Loucy (cell line): Measurements from ENCODE around the gene CEP164.

ENCODE experiments used
- H2AFZ ChIP-seq: fragments of 200-600 bp; sonication (generic); 2 replicates; pipeline ENCODE4 v1.6.0; 2016; ENCODE audit warnings: antibody characterized with exemption, mild to moderate bottlenecking, low read length, moderate library complexity
- H3F3A ChIP-seq: fragments of 200-600 bp; 2 replicates; pipeline ENCODE4 v1.6.0; 2016; ENCODE audit warnings: antibody characterized with exemption, low read depth, mild to moderate bottlenecking
- H3K27me3 ChIP-seq: fragments of 200-600 bp; sonication (generic); 2 replicates; pipeline ENCODE4 v1.6.1; 2014; ENCODE audit warnings: low read length, mild to moderate bottlenecking; ENCODE audit not compliant: insufficient read depth, poor library complexity, severe bottlenecking
- H3K36me3 ChIP-seq: fragments of 200-600 bp; sonication (generic); 2 replicates; pipeline ENCODE4 v1.6.1; 2016; ENCODE audit warnings: low read length; ENCODE audit not compliant: insufficient read depth
- H3K4me1 ChIP-seq: fragments of 200-600 bp; sonication (generic); 2 replicates; pipeline ENCODE4 v1.5.1; 2014; ENCODE audit warnings: low read length, mild to moderate bottlenecking; ENCODE audit not compliant: insufficient read depth, poor library complexity, severe bottlenecking
- H3K4me2 ChIP-seq: fragments of 200-600 bp; sonication (generic); 2 replicates; pipeline ENCODE4 v1.6.0; 2014; ENCODE audit warnings: antibody characterized with exemption, low read length, low read depth, mild to moderate bottlenecking; ENCODE audit not compliant: poor library complexity, severe bottlenecking
- H3K4me3 ChIP-seq: fragments of 200-600 bp; sonication (generic); 2 replicates; pipeline ENCODE4 v1.5.1; 2014; ENCODE audit warnings: low read length, mild to moderate bottlenecking, mixed read lengths; ENCODE audit not compliant: poor library complexity, severe bottlenecking
- H3K79me2 ChIP-seq: fragments of 200-600 bp; sonication (generic); 2 replicates; pipeline ENCODE4 v1.6.1; 2014; ENCODE audit warnings: low read length; ENCODE audit not compliant: insufficient read depth
- H3K9ac ChIP-seq: fragments of 200-600 bp; sonication (generic); 2 replicates; pipeline ENCODE4 v1.6.0; 2014; ENCODE audit warnings: mild to moderate bottlenecking, low read depth, low read length, moderate library complexity; ENCODE audit not compliant: poor library complexity, severe bottlenecking
- H3K9me2 ChIP-seq: fragments of 200-600 bp; sonication (generic); replicated peaks from 2 replicates; pipeline ENCODE4 v1.6.1; 2016; ENCODE audit warnings: low read depth, low read length, mixed read lengths
- H3K9me3 ChIP-seq: fragments of 200-600 bp; sonication (generic); 2 replicates; pipeline ENCODE4 v1.6.1; 2014; ENCODE audit warnings: mild to moderate bottlenecking, antibody characterized with exemption, low read length, low read depth; ENCODE audit not compliant: insufficient read depth
- H4K20me1 ChIP-seq: fragments of 200-600 bp; sonication (generic); 2 replicates; pipeline ENCODE4 v1.6.0; 2014; ENCODE audit warnings: antibody characterized with exemption, low read length, mild to moderate bottlenecking; ENCODE audit not compliant: insufficient read depth, poor library complexity, severe bottlenecking
- EZH2phosphoT487 ChIP-seq: fragments of 200-600 bp; IDR thresholded peaks from 2 replicates; pipeline ENCODE4 v1.6.1; 2018; ENCODE audit warnings: antibody characterized with exemption, mild to moderate bottlenecking, moderate library complexity, borderline replicate concordance
- TF ChIP-seq, protein P1 (sequence below): fragments of 200-600 bp; sonication (generic); conservative IDR thresholded peaks from 2 replicates; pipeline ENCODE4 v1.5.1; 2014; ENCODE audit warnings: mild to moderate bottlenecking, antibody characterized with exemption, low read length

CEP164 gene

DNA sequence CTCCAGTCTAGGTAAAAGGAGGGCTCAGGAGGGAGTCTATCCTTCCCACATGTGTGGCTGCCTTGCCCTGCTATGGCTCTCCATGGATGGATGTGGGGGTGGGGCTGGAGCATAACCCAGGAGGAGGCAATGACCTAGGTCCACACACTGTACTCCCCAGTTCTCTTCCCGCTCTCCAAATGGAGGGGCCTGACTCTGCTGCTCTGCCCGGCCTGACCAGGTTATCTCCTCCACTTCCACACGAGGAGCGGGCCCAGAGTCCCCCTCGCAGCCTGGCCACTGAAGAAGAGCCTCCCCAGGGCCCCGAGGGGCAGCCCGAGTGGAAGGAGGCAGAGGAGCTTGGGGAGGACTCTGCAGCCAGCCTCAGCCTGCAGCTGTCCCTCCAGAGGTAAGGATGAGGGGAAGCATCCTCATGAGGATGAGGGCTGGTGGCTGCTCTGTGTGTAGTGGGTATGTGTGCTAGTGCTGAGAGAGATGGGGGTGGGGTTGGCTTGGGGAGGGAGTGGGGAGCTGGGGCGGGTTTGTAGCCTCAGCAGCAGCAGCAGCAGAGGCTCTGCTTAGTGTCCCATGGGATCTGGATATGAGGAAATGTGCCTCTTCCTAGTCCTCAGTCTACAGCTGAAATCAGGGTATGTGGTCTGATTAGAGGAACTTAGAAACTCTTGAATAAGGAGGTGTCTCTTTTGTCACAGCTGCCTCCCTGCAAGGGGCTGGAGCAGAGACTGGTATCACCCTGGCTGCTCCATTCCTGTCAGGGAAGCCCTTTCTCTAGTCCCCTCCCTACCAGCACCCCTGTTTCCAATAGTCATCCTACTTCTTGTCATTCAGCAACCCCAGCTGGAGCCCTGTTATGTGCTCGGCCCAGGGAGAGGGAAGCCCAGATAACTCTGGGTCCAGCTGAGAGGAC lies 54.1 kb downstream of the CEP164 start:
- H3F3A ChIP-seq: no peaks in the 10 kb centered on the region
- no peak for TF ChIP-seq EZH2phosphoT487
- TF ChIP-seq, protein P1, sequence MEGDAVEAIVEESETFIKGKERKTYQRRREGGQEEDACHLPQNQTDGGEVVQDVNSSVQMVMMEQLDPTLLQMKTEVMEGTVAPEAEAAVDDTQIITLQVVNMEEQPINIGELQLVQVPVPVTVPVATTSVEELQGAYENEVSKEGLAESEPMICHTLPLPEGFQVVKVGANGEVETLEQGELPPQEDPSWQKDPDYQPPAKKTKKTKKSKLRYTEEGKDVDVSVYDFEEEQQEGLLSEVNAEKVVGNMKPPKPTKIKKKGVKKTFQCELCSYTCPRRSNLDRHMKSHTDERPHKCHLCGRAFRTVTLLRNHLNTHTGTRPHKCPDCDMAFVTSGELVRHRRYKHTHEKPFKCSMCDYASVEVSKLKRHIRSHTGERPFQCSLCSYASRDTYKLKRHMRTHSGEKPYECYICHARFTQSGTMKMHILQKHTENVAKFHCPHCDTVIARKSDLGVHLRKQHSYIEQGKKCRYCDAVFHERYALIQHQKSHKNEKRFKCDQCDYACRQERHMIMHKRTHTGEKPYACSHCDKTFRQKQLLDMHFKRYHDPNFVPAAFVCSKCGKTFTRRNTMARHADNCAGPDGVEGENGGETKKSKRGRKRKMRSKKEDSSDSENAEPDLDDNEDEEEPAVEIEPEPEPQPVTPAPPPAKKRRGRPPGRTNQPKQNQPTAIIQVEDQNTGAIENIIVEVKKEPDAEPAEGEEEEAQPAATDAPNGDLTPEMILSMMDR: no peak
- no peak overlapping the region for H3K4me2 ChIP-seq
- no peaks in the 10 kb centered on the region for H3K4me1 ChIP-seq
- H3K79me2 ChIP-seq: no peaks in the 10 kb centered on the region
- no peaks in the 10 kb centered on the region for H3K9me2 ChIP-seq
- no peak overlapping the region for H2AFZ ChIP-seq
- H3K27me3 ChIP-seq: no peaks in the 10 kb centered on the region
- no peaks in the 10 kb centered on the region; the same call in 1 of the 2 replicates for H3K36me3 ChIP-seq
- H4K20me1 ChIP-seq: no peaks in the 10 kb centered on the region
- H3K9me3 ChIP-seq: no peaks in the 10 kb centered on the region
- no peak overlapping the region for H3K9ac ChIP-seq
- no peak overlapping the region for H3K4me3 ChIP-seq

DNA sequence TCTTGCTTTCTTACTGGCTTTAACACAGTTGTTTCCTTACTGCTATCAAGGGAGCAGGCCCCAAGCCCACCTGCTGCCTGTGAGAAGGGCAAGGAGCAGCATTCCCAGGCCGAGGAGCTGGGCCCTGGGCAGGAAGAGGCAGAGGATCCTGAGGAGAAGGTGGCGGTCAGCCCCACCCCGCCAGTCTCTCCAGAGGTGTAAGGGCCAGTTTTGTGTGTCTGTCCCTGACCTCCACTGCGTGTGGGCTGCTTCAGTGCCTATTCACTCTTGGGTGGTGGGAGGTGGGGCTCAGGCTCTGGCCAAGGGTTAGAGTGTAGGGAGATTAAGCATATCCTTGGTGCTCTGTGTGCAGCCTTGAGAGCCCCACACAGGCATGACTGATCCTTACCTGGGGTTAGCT lies 55.1 kb downstream of the CEP164 start:
- no peaks in the 10 kb centered on the region for H3K9me3 ChIP-seq
- H3K9me2 ChIP-seq: no peaks in the 10 kb centered on the region
- H3F3A ChIP-seq: no peaks in the 10 kb centered on the region
- H3K4me2 ChIP-seq: no peak overlapping the region
- TF ChIP-seq EZH2phosphoT487: no peak
- TF ChIP-seq, protein P1: no peak
- no peaks in the 10 kb centered on the region for H4K20me1 ChIP-seq
- no peaks in the 10 kb centered on the region for H3K4me1 ChIP-seq
- no peaks in the 10 kb centered on the region; the same call in 1 of the 2 replicates for H3K36me3 ChIP-seq
- H3K9ac ChIP-seq: no peak overlapping the region
- no peak overlapping the region for H2AFZ ChIP-seq
- H3K79me2 ChIP-seq: no peaks in the 10 kb centered on the region
- no peaks in the 10 kb centered on the region for H3K27me3 ChIP-seq
- no peak overlapping the region for H3K4me3 ChIP-seq

DNA sequence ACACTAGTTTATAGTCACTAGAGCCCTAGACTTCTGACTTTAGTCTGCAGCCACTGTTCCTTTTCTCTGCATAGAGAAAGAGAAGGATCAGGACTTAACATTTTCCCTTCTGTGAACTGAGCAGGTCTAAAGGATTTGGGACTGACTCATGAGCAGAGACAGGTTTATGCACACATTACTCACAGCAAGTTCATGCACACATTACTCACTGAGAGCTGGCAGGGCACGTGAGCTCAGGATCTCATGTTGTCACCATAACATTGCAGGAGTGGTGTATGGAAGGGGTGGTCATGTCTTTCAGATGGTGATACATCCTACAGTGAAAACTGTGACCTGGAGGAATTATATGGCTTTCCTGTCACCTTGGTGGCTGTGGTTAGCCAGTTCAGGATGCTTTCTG lies 56.4 kb downstream of the CEP164 start:
- Histone ChIP-seq H2AFZ (no peak overlapping the region), H3K9me3 (no peaks in the 10 kb centered on the region), H3K9me2 (no peaks in the 10 kb centered on the region), H3K4me2 (no peak overlapping the region), H3K79me2 (no peaks in the 10 kb centered on the region), H3K4me1 (no peaks in the 10 kb centered on the region), H3K27me3 (no peaks in the 10 kb centered on the region), H3K9ac (no peak overlapping the region), H4K20me1 (no peaks in the 10 kb centered on the region), H3K36me3 (no peaks in the 10 kb centered on the region; the same call in 1 of the 2 replicates), H3K4me3 (no peak overlapping the region), H3F3A (no peaks in the 10 kb centered on the region)
- TF ChIP-seq EZH2phosphoT487: no peak
- TF ChIP-seq, protein P1: no peak
